ENCODE data around the gene ATE1. TPM values are rescaled to one million over a fixed set of nuclear protein-coding genes. Genes with fewer than 3 reads are reported as not detected.
"Not testable (repeated sequence)": the region's sequence is repeated elsewhere in the genome, so short reads cannot be mapped to it uniquely, and the experiment has no call there.

ATE1 gene
- total RNA-seq, 1 experiment from 2014 or later: 36.2 TPM

DNA sequence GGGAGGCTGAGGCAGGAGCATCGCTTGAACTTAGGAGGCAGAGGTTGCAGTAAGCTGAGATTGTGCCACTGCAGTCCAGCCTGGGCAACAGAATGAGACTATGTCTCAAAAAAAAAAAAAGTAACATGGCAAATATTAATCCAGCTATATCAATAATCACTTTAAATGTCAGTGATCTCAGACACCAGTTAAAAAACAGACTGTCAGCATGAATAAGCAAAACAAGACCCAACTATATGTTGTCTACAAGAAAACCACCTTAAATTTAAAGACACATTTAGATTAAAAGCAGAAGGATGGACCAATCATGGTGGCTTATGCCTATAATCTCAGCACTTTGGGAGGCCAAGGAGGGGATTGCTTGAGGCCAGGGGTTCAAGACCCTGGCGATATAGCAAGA is 8.5 kb upstream of the ATE1 start:
- in situ Hi-C loops (cut with HindIII; ENCODE audit: low pct_unique_long_range_greater_than_20kb, low sequenced_read_pairs): no loop called here
- DNase-seq (ENCODE audit: low read depth): no peak

DNA sequence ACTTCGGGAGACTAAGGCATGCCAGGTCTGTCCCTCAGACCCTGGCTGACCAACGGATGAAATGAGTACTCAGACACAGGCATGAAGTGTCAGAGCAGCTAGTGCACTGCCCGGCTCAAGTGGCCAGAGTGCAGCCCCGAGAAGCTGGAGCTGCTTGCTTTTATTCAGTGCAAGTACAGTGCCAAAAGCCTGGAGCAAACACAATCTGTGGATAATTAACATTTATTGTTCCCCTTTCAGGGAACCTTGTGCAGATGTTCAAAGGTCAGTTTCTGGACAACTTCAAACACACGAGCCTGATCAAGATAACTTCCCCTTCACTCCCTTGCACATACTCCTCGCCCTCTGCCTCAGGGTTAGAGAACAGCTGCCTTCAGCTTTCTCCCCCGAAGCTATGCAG is 7.9 kb upstream of the ATE1 start:
- in situ Hi-C loops (cut with HindIII; ENCODE audit: low pct_unique_long_range_greater_than_20kb, low sequenced_read_pairs): no loop called here
- DNase-seq (ENCODE audit: low read depth): peak; percentile 17

DNA sequence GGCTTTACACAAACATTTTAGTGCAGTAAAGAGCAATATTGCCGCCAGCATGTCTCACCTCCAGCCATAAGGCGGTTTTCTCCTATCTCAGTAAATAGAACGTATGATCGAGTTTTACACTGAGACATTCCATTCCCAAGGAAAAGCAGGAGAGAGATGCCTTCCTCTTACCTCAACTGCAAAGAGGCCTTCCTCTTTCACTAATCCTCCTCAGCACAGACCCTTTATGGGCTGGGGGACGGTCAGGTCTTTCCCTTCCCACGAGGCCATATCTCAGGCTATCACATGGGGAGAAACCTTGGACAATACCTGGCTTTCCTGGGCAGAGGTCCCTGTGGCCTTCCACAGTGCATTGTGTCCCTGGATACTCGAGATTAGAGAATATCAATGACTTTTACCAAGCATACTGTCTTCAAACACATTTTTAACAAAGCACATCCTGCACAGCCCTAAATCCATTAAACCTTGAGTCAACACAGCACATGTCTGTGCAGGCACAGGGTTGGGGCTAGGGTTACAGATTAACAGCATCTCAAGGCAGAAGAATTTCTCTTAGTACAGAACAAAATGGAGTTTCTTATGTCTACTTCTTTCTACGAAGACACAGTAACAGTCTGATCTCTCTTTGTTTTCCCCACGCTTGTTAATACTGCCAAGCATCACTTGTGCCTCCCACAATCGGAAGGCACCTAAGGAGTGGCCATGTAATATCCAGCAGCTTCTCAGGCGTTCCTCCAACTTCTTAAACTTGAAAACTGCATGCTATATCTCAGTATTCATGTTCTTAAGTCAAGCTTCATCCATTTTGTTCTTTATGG is 2.6 kb upstream of the ATE1 start:
- DNase-seq (ENCODE audit: low read depth); in situ Hi-C loops (cut with HindIII; ENCODE audit: low pct_unique_long_range_greater_than_20kb, low sequenced_read_pairs): not testable (repeated sequence)

DNA sequence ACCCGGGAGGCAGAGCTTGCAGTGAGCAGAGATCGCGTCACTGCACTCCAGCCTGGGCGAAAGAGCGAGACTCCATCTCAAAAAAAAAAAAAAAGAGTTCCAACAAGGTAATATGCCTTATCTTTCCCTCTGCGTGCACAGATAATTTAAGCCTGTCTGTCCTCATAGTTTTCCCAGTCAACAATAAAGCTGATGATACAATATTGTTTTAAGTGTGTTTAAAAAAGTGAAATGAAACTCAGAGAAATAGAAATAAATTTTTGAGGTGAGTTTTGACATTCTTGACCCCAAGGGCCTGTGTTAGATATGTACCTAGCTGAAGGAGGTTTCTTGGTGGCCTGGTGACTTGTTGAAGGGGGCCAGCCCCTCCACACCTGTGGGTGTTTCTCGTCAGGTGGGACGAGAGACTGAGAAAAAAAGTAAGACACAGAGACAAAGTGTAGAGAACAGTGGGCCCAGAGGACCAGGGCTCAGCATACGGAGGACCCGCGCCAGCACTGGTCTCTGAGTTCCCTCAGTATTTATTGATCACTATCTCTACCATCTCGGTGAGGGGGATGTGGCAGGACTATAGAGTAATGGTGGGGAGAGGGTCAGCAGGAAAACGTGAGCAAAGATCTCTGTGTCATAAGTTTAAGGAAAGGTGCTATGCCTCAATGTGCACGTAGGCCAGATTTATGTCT is 1.9 kb upstream of the ATE1 start:
- DNase-seq (ENCODE audit: low read depth); in situ Hi-C loops (cut with HindIII; ENCODE audit: low pct_unique_long_range_greater_than_20kb, low sequenced_read_pairs): not testable (repeated sequence)

DNA sequence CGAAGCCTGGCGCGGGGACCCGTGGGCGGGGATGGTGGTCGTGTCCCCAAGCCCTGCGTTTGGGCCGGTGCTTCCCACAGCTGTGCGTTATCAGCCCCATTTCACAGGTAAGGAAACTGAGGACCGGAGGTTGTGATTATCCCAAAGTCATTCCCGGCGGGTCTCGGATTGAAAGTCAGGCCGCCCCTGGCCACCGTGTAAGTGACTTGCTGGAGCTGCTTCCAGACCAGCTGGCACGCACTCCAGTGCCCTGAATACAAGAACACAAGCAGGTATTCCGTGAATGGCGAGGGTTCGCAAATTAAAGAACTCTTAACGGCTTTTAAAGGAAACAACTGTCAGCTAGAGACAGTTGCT is 675 bp upstream of the ATE1 start:
- in situ Hi-C loops (cut with HindIII; ENCODE audit: low pct_unique_long_range_greater_than_20kb, low sequenced_read_pairs): no loop called here
- no peak for DNase-seq (ENCODE audit: low read depth)

DNA sequence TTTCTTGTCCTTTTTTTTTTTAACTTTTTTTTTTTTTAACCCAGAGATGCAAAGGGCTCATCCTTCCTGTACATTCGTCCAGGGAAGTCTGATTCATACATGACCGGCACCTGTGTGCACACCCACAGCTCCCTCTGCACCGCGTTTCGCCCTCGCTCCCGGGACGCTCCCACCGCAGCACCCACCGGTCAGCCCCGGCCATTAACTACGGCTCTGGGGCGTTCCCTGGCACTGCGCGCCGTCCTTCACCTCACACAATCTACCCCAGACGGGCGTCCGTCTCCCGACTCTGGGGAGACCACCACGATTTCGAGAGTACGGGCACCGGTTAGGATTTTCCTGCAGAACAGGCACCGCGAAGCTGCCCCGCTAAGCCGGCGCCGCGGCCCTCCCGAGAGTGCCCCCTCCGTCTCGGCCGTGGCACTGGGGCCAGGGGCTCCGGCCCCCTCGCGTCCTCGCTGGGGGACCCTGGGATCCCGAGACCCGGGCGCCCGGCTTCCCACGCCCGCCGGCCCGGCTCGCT is 452 bp downstream of the ATE1 start:
- in situ Hi-C loops (cut with HindIII; ENCODE audit: low pct_unique_long_range_greater_than_20kb, low sequenced_read_pairs): no loop called here
- DNase-seq (ENCODE audit: low read depth): peak; percentile 68

DNA sequence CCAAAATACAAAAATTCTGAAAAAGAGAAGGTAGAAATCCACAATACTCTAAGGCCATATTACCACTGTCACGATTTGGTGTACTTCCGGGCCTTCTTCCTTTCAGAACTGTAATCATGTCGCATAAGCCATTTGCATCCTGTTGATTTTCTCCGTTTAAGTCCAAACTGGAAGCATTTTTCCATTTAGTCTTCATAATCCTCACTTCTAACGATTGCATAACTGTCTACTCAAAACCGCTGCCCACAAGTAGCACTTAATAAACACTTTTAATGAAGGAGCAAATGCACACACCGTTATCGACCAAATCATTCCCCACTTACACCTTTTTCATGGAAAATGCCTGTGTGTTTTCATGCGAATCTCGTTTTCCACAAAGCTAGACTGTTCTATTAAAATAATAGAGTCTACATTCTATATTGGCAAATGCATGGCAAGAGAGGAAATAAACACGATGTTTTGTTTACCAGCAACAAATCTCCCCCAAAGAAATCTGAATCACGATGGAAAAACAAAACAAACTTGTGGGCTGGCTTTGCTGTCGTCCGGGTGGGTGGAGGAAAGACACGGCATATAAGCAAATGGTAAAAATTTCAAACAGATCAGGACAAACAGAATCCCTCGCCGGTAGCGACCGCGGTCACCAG is 1.0 kb downstream of the ATE1 start:
- in situ Hi-C loops (cut with HindIII; ENCODE audit: low pct_unique_long_range_greater_than_20kb, low sequenced_read_pairs): no loop called here
- no peak for DNase-seq (ENCODE audit: low read depth)

DNA sequence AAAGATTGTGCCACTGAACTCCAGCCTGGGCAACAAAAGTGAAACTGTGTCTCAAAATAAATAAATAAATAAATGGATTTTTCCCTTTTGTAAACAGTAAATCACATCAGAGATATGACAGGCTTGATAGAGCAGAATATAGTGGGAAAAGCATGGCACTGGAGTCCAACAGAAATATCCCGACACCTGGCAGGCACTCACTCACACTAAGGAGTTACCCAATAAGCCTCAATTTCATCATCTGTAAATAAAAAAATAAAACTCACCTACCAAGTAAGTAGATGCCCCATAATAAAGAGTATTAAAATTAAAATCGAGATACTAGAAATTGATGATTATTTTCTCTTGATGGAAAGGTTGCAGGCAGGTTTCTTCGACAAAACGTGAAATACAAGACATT is 1.7 kb downstream of the ATE1 start:
- no peak for DNase-seq (ENCODE audit: low read depth)
- in situ Hi-C loops (cut with HindIII; ENCODE audit: low pct_unique_long_range_greater_than_20kb, low sequenced_read_pairs): no loop called here

DNA sequence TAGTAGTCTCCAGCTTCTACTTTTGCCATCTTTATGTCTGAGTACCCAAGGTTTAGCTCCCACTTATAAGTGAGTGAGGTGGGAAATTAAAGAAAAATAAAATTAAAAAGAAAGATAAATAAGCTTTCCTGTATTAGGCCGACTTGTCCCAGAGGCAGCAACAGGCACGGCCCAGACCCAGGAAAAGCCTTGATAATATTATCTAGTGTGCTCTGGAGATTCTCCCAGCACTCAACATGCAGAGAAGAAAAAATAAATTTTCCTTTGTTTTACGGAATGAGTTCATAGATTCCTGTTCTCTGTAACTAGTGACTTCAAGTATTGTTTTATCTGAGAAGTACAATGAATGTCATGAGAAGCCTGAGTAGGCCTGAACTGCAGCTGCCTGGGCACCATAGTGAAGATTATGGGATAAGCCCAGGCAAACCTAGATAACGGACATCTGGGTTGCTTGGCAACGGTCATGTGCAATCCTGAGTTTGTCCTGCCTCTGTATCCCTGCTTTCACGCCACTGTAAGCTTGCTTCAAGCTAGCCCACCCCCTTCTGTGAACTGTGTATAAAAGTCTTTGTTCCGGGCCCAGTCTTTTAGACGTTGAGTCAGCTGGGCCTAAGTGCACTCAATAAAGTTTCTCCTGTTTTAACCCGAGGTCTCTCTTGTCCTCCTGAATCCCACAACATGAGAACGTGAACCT is 6.4 kb downstream of the ATE1 start:
- in situ Hi-C loops (cut with HindIII; ENCODE audit: low pct_unique_long_range_greater_than_20kb, low sequenced_read_pairs): no loop called here
- no peak for DNase-seq (ENCODE audit: low read depth)

DNA sequence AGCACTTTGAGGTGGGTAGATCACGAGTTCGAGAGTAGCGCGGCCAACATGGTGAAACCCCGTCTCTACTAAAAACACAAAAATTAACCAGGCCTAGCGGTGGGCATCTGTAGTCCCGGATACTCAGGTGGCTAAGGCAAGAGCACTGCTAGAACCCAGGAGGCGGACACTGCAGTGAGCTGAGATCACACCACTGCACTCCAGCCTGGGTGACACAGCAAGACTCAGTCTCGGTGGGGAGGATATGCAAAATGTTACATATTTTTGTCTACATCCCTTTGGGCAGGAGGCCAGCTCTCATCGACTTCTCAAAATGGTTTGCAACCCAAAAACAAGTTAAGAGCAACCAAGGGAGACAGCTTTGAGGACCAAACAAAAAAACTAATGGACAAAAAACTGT is 8.2 kb downstream of the ATE1 start:
- in situ Hi-C loops (cut with HindIII; ENCODE audit: low pct_unique_long_range_greater_than_20kb, low sequenced_read_pairs): no loop called here
- DNase-seq (ENCODE audit: low read depth): no peak

DNA sequence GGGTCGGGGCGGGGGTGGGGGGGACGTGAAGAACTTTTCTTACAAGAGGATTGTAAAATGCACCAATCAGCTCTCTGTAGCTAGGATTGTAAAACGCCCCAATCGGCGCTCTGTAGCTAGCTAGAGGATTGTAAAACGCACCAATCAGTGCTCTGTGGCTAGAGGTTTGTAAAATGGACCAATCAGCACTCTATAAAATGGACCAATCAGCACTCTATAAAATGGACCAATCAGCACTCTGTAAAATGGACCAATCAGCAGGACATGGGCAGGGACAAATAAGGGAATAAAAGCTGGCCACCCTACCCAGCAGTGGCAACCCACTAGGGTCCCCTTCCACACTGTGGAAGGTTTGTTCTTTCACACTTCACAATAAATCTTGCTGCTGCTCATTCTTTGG is 9.0 kb downstream of the ATE1 start:
- in situ Hi-C loops (cut with HindIII; ENCODE audit: low pct_unique_long_range_greater_than_20kb, low sequenced_read_pairs); DNase-seq (ENCODE audit: low read depth): not testable (repeated sequence)

DNA sequence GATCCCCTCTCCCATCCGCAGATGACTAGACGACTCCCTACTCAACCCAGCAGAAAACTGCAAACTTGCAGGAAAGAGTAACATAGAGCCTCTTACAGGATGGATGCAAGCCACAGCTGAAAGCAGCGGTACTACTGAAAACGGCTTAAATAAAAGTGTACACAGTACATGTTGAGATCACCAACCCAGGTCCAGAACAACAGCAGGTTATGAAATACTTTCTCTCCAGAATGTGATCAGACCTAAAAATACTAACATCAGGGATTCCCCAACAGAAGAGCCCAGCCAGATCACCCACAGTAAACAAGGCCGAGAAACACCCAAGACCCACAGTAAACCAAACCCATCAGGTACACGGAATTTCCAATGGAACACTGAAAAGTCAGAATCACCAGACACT is 13.2 kb downstream of the ATE1 start:
- DNase-seq (ENCODE audit: low read depth): no peak
- in situ Hi-C loops (cut with HindIII; ENCODE audit: low pct_unique_long_range_greater_than_20kb, low sequenced_read_pairs): no loop called here

DNA sequence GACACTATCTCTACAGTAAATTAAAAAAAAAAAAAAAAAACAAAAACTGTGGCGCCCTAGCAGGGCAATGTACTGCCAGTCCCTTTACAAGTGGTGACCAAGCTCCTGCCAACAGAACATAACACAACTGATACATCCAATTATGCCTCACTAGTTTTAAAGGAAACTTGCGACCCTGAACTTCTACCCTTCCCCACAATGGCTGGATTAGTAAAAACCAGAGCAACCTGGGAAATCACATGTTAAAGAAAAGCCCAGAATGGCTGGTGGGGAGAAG is 16.5 kb downstream of the ATE1 start:
- in situ Hi-C loops (cut with HindIII; ENCODE audit: low pct_unique_long_range_greater_than_20kb, low sequenced_read_pairs): no loop called here
- peak; percentile 3 for DNase-seq (ENCODE audit: low read depth)

DNA sequence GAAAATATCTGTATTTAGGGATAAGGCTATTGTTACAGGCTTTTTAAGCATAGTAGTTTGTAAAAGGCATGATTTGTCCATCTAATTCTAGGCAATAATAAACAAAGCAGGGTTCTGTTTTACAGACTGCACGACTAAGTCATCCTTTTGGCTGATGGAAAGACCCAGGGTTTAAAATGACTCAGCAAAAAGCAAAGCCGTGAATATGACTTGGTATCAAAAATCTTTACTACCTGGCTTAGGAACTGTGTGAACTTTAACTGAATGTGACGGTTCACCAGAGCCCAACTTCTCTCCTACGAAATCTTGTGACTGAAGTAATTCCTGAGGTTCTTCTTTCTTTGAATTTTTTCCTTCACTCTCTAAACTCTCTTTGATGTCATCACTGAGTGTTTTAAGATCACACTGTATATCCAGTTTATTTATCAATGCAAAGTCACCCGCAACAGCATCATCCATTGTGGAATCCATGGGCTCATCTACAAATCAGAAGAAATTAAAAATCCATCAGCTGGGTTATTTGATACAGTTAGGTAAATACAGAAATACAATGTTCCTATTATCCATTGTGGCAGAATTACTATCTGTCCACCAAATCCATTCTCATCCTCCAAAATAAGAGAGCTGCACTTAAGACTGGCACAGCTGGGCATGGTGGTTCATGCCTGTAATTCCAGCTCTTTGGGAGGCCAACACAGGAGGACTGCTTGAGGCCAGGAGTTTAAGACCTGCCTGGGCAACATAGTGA is 17.0 kb downstream of the ATE1 start:
- in situ Hi-C loops (cut with HindIII; ENCODE audit: low pct_unique_long_range_greater_than_20kb, low sequenced_read_pairs): no loop called here
- DNase-seq (ENCODE audit: low read depth): peak; percentile 73

DNA sequence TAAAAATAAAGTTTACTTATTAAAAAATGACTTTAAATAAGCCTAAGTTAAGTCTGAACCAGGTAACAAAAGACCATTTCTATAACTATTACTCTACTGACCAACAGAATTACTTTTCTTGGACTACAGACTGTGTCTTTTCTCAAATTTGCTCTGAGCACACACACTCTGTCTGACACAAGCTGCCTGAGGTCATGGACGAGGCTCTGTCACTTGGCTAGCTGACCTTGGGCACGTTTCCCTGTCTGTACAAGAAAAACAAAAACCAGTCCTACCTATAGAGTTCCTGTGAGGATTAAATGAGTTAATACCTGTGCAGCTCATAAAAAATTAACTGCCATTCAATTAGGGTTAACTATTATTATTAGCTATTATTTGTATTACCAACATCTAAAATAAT is 22.9 kb downstream of the ATE1 start:
- in situ Hi-C loops (cut with HindIII; ENCODE audit: low pct_unique_long_range_greater_than_20kb, low sequenced_read_pairs): no loop called here
- no peak for DNase-seq (ENCODE audit: low read depth)

DNA sequence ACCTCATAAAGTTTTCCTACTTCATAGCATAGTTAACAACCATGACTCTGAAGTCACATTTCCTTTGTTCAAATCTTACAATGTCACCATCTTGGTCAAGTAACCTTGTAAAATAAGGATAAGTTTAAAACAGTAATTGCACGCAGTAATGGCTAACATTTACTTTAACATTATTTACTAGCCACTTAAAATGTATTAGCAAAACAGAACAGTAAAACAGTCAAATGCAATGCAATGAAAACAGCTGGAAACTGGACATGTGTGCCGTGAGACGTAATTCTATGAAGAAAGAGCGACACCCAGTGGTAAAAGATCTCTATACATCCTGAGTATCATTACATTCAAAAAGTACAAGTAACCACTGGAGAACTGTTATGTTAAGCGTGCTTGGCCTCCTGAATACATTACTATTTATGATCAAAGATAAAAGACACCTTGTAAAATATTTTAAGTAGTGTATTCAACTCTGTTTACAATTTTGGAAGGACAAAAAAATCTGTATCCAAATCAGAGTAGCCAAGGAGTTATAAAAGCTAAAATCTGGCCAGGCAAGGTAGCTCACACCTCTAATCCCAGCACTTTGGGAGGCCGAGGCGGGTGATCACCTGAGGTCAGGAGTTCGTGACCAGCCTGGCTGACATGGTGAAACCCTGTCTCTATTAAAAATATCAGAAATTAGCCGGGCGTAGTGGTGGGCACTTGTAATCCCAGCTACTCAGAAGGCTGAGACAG is 27.2 kb downstream of the ATE1 start:
- in situ Hi-C loops (cut with HindIII; ENCODE audit: low pct_unique_long_range_greater_than_20kb, low sequenced_read_pairs): no loop called here
- DNase-seq (ENCODE audit: low read depth): peak; percentile 49

DNA sequence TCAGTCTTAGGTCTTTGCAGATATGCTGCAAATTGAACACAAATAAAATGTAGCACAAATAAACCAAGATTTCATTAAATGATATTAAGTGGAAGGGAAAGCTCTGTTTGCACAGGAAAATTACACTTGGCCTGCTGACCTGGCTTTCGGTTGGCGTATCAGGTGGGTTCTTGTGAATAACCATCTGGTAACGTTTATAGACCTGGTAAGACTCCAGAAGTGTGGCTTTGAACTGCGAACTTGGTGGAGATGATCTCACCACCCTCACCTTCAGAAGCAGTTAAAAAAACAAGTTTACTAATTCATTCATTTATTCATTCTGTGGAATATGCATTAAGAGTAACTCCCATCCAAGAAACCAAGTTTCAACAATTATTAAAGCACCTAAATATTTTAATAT is 28.1 kb downstream of the ATE1 start:
- in situ Hi-C loops (cut with HindIII; ENCODE audit: low pct_unique_long_range_greater_than_20kb, low sequenced_read_pairs): no loop called here
- no peak for DNase-seq (ENCODE audit: low read depth)

DNA sequence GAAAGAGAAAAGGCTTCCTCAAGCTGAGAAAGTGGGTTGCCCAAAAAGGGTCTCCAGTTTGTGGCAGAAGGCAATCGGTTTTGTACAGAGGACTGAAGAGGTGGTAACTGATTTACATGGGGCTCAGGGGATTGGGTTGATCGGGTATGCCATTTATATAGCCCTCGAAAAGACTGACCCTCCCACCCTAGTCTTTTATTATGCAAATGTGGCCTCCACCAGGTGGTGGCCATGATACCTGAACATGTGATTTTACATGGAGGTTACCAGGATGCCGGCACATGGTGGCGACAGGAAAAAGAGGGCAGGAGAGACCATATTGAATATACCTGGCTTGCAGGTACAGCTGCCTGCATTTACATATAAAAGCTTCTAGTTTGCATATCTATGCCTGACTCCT is 36.7 kb downstream of the ATE1 start:
- in situ Hi-C loops (cut with HindIII; ENCODE audit: low pct_unique_long_range_greater_than_20kb, low sequenced_read_pairs): no loop called here
- DNase-seq (ENCODE audit: low read depth): no peak

Measured in Caki2 (cell line).